SU-DHL-6 (cell line): ENCODE measurements around the gene MRPS22.

Experiments used
- CTCF ChIP-seq: fragments of 200-600 bp; sonication (generic); IDR thresholded peaks from one replicate; pipeline ENCODE4 v1.5.1; 2017; ENCODE audit warnings: antibody characterized with exemption, mild to moderate bottlenecking, low read length, moderate library complexity; ENCODE audit not compliant: insufficient read depth, poor library complexity, severe bottlenecking
- EZH2phosphoT487 ChIP-seq: fragments of 200-600 bp; sonication (generic), shearing (Covaris generic); conservative IDR thresholded peaks from 2 replicates; pipeline ENCODE4 v1.6.1; 2018; ENCODE audit warnings: mild to moderate bottlenecking, antibody characterized with exemption, low read length, moderate library complexity, mixed read lengths

DNA sequence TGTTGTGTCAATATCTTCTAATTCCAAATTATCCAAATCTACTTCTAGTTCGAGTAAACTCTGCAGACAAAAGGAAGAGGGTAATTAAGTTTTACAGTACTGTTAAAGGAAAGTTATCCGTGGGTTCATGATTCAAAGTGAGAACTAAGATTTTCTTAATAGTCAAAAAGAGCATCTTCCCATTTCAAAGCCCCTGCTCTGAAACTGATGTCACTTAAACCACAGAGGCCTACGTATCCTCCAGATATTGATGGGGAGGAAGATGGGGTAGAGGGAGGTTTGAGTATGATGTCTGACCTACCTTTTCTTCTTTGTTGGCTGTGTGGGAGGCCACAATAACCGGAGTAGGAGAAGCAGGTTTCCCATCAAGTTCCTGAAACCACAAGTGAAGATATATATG is 14.1 kb downstream of the MRPS22 start:
- TF ChIP-seq CTCF (no peak), EZH2phosphoT487 (no peak)
